ENCODE data around the gene ZNF862.

GRCh38 chr7:149816794-149817193 is 21.4 kb upstream of the ZNF862 start:
- TF ChIP-seq ARNTL (CRISPR knock-in tag; IDR thresholded peaks at IDR 0.05; ENCODE audit: borderline replicate concordance, low read depth) (no peak), TOX (CRISPR knock-in tag; IDR thresholded peaks at IDR 0.05; ENCODE audit: borderline replicate concordance) (no peak), ESRRG (CRISPR knock-in tag; IDR thresholded peaks at IDR 0.05) (no peak), ZNF565 (CRISPR knock-in tag; conservative IDR thresholded peaks at IDR 0.05; ENCODE audit: low read depth) (no peak), ZFP3 (CRISPR knock-in tag; IDR thresholded peaks at IDR 0.05) (no peak), GLIS3 (CRISPR knock-in tag; IDR thresholded peaks at IDR 0.05) (no peak), SNAI2 (CRISPR knock-in tag; IDR thresholded peaks at IDR 0.05) (no peak)
- TF ChIP-seq, protein P1, sequence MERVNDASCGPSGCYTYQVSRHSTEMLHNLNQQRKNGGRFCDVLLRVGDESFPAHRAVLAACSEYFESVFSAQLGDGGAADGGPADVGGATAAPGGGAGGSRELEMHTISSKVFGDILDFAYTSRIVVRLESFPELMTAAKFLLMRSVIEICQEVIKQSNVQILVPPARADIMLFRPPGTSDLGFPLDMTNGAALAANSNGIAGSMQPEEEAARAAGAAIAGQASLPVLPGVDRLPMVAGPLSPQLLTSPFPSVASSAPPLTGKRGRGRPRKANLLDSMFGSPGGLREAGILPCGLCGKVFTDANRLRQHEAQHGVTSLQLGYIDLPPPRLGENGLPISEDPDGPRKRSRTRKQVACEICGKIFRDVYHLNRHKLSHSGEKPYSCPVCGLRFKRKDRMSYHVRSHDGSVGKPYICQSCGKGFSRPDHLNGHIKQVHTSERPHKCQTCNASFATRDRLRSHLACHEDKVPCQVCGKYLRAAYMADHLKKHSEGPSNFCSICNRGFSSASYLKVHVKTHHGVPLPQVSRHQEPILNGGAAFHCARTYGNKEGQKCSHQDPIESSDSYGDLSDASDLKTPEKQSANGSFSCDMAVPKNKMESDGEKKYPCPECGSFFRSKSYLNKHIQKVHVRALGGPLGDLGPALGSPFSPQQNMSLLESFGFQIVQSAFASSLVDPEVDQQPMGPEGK (CRISPR knock-in tag; IDR thresholded peaks at IDR 0.05; ENCODE audit: borderline replicate concordance), result no peak

All from SK-N-SH treated with all-trans-retinoic acid at 6 μM for 48 hours (cell line).